Measurements from ENCODE around the gene SHMT2.
"Not testable (repeated sequence)": the region's sequence is repeated elsewhere in the genome, so short reads cannot be mapped to it uniquely, and the experiment has no call there.

Gene SHMT2

DNA sequence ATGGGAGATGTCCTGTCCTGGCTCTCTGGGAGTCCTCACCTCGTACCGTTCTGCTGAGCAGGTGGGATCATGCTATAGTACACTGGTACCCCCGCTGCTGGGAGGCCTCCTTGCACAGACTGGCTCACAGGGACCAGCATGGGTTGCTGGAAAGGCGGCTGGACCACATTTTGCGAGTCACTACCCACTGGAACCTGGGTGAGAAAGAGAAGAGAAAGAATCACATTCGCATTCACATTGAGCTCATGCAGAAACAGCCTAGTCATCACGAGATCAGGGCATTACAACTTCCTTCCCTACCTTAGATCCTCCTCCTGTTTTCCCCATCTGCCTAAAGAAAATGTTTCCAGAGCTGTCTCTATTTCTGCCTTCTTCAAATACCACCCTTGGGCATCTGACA is 38.8 kb downstream of the SHMT2 start:
- DNase-seq (ENCODE audit: insufficient read length, low spot score) (no peak), FAIRE-seq (no peak)
- TF ChIP-seq PAX5 (IDR thresholded peaks at IDR 0.05; ENCODE audit: insufficient read depth, low read length, severe bottlenecking) (no peak), POU2F2 (IDR thresholded peaks at IDR 0.05; ENCODE audit: low read depth, low read length) (no peak), TAF1 (IDR thresholded peaks at IDR 0.05; ENCODE audit: low read depth, low read length) (no peak), POLR2AphosphoS5 (IDR thresholded peaks at IDR 0.05; ENCODE audit: low read depth, low read length) (no peak), POLR2A (IDR thresholded peaks at IDR 0.05; ENCODE audit: low read depth, low read length) (no peak), SPI1 (IDR thresholded peaks at IDR 0.05; ENCODE audit: low read depth, low read length) (no peak)

DNA sequence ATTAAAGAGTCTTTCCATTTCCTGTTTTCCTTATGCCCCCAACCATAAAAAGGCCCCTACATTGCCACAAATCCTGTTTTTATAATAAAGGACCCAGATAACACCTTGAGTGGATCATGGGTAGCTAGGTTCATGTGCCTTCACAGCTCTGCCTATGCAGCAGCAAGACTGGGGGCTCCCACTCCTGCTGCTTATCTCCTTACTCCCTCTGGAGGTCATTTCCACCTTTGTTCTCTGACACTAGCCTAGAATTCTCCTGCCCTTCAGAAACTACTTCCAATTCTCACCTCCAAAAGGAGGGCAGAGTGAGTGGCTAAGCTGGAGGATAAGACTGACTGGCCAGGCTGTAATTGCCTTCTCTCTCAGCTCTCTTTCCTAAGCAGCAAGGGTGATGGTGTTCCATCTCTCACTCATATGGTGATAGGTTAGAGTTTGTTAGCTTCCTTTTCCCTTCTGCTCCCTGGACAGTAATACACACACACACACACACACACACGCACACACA is 41.5 kb downstream of the SHMT2 start:
- FAIRE-seq (no peak), DNase-seq (ENCODE audit: insufficient read length, low spot score) (no peak)
- TF ChIP-seq POU2F2 (IDR thresholded peaks at IDR 0.05; ENCODE audit: low read depth, low read length): no peak
- TF ChIP-seq PAX5 (IDR thresholded peaks at IDR 0.05; ENCODE audit: insufficient read depth, low read length, severe bottlenecking): no peak
- TF ChIP-seq SPI1 (IDR thresholded peaks at IDR 0.05; ENCODE audit: low read depth, low read length): no peak
- no peak for TF ChIP-seq POLR2AphosphoS5 (IDR thresholded peaks at IDR 0.05; ENCODE audit: low read depth, low read length)
- no peak for TF ChIP-seq POLR2A (IDR thresholded peaks at IDR 0.05; ENCODE audit: low read depth, low read length)
- TF ChIP-seq TAF1 (IDR thresholded peaks at IDR 0.05; ENCODE audit: low read depth, low read length): no peak

DNA sequence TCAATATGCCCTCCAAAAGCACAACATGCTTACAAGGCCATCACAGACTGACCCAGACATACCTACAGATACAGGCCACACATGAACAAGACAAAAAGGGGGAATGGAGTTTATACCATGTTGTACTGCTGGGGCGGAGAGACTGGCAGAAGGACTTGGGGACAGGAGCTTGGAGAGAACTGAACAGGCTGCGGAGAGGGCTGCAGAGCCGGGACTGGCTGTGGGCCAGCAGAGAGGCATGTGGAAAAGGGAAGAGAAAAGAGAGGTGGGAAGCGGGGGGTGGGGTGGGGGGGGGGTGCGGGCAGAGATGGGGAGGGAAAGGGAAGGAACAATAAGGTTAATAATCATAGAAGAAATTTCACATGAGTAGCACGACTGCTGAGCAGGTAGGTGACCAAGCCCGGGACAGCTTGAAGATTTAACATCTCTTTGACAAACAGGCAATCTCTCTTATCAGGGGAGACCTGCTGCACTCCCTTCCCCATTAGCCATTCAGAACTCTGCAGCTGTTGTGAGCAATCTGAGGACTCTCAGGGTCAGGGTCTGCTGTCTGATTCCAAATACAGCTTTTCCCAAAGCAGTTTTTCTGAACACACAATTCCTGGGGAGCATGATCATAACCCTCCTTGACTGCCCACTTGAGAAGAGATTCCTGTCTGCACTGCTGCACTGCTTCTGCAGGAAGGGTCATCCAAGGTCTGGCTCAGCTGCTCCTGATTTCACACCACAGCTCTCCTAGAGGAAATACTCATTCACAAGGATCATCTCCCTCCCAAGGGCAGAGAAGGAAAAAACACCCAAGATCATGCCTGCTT is 43.0 kb downstream of the SHMT2 start:
- FAIRE-seq (no peak), DNase-seq (ENCODE audit: insufficient read length, low spot score) (no peak)
- TF ChIP-seq TAF1 (IDR thresholded peaks at IDR 0.05; ENCODE audit: low read depth, low read length) (no peak), POU2F2 (IDR thresholded peaks at IDR 0.05; ENCODE audit: low read depth, low read length) (no peak), POLR2A (IDR thresholded peaks at IDR 0.05; ENCODE audit: low read depth, low read length) (no peak), POLR2AphosphoS5 (IDR thresholded peaks at IDR 0.05; ENCODE audit: low read depth, low read length) (no peak), PAX5 (IDR thresholded peaks at IDR 0.05; ENCODE audit: insufficient read depth, low read length, severe bottlenecking) (no peak), SPI1 (IDR thresholded peaks at IDR 0.05; ENCODE audit: low read depth, low read length) (no peak)

DNA sequence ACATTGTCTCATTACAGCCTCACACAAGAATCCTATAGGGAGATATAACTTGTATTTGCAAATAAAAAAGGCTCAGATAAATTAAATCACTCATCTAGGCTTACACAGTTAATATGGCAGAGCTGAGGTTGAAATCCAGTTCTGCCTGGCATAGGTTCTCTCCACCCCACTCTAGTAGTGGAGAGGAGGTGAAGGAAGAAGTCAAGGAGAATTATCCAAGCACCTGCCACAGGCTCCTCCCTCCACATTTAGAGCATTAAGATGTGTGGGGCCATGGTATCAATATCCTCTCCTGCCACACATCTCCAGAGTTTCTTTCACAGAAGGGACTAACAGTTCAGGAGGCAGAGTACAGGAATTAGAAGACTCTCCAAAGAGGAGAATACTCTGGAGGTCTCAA is 44.0 kb downstream of the SHMT2 start:
- DNase-seq (ENCODE audit: insufficient read length, low spot score): no peak
- TF ChIP-seq POLR2A (IDR thresholded peaks at IDR 0.05; ENCODE audit: low read depth, low read length) (no peak), SPI1 (IDR thresholded peaks at IDR 0.05; ENCODE audit: low read depth, low read length) (no peak)
- FAIRE-seq: no peak

DNA sequence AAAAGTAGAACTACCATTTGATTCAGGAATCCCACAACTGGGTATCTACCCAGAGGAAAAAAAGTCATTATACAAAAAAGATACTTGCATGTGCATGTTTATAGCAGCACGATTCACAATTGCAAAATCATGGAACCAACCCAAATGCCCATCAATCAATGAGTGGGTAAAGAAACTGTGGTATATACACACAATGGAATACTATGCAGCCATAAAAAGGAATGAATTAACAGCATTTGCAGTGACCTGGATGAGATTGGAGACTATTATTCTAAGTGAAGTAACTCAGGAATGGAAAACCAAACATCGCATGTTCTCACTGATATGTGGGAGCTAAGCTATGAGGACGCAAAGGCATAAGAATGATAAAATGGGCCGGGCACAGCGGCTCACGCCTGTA is 46.7 kb downstream of the SHMT2 start:
- not testable (repeated sequence) for FAIRE-seq; DNase-seq (ENCODE audit: insufficient read length, low spot score)

DNA sequence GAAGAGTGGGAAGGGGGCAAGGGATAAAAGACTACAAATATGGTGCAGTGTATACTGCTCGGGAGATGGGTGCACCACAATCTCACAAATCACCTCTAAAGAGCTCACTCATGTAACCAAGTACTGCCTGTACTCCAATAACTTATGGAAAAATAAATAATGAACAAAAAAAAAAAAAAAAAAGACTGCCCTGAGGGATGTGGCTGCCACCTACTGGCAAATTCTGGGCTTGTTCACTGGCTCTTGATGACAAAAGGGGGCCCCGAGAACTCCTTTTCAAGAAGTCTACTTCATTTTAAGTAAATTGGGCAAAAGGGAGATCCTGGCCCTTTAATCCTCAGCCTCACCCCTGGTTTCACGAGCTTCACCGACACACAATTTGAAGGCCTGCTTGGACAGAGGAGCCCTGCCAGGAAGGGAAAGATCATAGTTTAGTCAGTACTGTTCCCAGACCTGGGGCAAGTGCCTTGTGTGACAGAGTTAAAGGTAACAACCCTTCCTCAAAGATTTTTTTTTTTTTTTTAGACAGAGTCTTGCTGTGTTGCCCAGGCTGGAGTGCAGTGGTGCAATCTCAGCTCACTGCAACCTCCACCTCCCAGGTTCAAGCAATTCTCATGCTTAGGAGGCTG is 47.5 kb downstream of the SHMT2 start:
- FAIRE-seq: no peak
- TF ChIP-seq POU2F2 (IDR thresholded peaks at IDR 0.05; ENCODE audit: low read depth, low read length) (no peak), PAX5 (IDR thresholded peaks at IDR 0.05; ENCODE audit: insufficient read depth, low read length, severe bottlenecking) (no peak), POLR2AphosphoS5 (IDR thresholded peaks at IDR 0.05; ENCODE audit: low read depth, low read length) (no peak)
- no peak for DNase-seq (ENCODE audit: insufficient read length, low spot score)

DNA sequence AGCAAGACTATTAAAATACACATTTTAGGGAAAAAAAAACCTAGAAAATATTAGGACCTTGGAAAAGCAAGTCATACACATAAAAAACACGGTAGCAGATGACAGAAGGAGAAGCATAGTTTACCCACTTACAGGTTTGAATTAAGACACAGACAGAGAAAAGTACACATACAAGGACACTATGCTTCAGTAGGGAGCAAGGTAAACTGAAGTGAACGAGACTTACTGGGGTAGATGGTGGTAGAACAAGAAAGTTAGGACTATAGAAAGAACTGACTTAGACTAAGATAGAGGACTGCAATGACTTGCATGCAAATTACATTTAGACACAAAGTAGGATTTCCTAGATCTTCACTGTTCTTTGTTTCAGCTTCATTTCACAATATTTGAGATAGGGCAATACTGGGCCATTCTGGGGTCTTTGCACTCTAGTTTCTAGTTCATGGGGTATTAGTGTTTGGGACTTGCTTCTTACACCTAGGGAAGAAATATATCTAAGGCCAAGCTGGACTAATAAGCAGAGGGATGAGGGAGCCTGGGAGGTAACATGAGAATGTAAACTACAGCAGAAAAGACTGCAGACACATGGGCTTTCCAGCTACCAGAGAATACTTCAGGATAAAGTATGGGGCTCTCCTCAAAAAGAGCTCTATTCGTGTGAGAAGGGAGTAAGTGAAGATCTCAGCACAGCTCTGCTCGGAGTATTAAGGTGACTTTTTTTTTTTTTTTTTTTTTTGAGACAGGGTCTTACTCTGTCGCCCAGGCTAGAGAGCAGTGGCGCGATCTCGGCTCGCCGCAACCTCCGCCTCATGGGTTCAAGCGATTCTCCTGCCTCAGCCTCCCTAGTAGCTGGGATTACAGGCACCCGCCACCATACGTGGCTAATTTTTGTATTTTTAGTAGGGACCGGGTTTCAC is 49.2 kb downstream of the SHMT2 start:
- no peak for TF ChIP-seq SPI1 (IDR thresholded peaks at IDR 0.05; ENCODE audit: low read depth, low read length)
- TF ChIP-seq POLR2AphosphoS5 (IDR thresholded peaks at IDR 0.05; ENCODE audit: low read depth, low read length): no peak
- TF ChIP-seq POU2F2 (IDR thresholded peaks at IDR 0.05; ENCODE audit: low read depth, low read length): no peak
- TF ChIP-seq TAF1 (IDR thresholded peaks at IDR 0.05; ENCODE audit: low read depth, low read length): no peak
- no peak for TF ChIP-seq POLR2A (IDR thresholded peaks at IDR 0.05; ENCODE audit: low read depth, low read length)
- no peak for TF ChIP-seq PAX5 (IDR thresholded peaks at IDR 0.05; ENCODE audit: insufficient read depth, low read length, severe bottlenecking)
- no peak for DNase-seq (ENCODE audit: insufficient read length, low spot score)

DNA sequence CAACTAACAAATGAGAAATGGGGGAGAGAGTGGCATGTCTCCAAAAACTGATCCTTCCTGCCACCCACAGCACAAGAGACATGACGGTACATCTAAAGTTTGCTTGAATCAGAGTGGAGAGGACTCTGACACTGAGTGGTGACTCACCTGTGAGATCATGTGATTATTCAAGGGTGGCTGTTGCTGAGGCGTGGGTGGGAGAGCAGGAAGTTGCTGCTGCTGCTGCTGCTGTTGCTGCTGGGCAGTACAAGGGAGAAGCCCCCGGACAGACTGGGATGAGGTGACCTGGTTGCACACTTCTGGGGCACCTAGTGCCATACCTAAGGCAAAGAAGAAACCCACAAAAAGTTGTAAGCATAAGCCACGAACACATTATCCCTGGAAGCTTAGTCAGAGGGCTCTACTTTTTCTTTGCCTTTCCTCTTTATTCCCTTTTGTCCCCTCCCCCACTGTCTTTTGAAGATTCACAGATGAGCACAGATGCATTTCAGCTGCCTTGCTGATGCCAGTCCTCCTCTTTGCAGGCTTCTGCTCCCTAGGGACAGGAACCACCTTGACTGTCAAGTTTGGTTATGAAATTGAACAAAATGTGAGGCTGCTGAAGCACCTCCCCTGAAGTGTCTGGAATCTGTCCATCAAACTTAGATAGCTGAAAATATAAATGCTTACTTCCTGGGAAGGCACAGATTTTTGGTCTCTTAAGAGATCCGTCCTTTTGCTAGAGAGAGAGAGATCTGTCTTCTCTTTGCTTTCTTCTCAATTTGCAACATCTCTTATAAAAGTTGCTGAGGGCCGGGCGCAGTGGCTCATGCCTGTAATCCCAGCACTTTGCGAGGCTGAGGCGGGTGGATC is 50.9 kb downstream of the SHMT2 start:
- TF ChIP-seq TAF1 (IDR thresholded peaks at IDR 0.05; ENCODE audit: low read depth, low read length) (0 out of 2 replicates have a peak, but pooled peaks have one; percentile 42), POU2F2 (IDR thresholded peaks at IDR 0.05; ENCODE audit: low read depth, low read length) (peak; percentile 54), PAX5 (IDR thresholded peaks at IDR 0.05; ENCODE audit: insufficient read depth, low read length, severe bottlenecking) (no peak), POLR2AphosphoS5 (IDR thresholded peaks at IDR 0.05; ENCODE audit: low read depth, low read length) (peak; percentile 33; the same call in 1 of the 2 replicates), POLR2A (IDR thresholded peaks at IDR 0.05; ENCODE audit: low read depth, low read length) (no peak), SPI1 (IDR thresholded peaks at IDR 0.05; ENCODE audit: low read depth, low read length) (no peak)
- peak; percentile 99 for FAIRE-seq
- peak; percentile 54 for DNase-seq (ENCODE audit: insufficient read length, low spot score)

More for the DNA sequence above, 49.2 kb downstream of the SHMT2 start:
- FAIRE-seq: peak; percentile 13

DNA sequence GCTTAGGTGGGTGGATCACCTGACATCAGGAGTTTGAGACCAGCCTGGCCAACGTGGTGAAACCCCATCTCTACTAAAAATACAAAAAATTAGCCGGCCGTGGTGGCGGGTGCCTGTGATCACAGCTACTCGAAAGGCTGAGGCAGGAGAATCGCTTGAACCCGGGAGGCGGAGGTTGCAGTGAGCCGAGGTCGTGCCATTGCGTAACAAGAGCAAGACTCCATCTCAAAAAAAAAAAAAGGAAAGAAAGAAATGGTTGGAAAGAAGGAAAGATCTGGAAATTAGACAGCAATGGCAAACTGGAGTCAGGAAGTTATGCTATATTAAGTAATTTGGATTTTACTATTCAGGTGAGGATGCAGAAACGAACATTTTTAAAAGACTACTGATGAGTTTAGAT is 52.6 kb downstream of the SHMT2 start:
- FAIRE-seq; DNase-seq (ENCODE audit: insufficient read length, low spot score): not testable (repeated sequence)

Data from GM12891 (cell line).